ENCODE data around the gene CCDC12. TPM values are rescaled to one million over a fixed set of nuclear protein-coding genes. Genes with fewer than 3 reads are reported as not detected.

CCDC12 gene
- total RNA-seq, 4 donors from 2014 or later: 14.3 to 52.2 (median 42.0) TPM

DNA sequence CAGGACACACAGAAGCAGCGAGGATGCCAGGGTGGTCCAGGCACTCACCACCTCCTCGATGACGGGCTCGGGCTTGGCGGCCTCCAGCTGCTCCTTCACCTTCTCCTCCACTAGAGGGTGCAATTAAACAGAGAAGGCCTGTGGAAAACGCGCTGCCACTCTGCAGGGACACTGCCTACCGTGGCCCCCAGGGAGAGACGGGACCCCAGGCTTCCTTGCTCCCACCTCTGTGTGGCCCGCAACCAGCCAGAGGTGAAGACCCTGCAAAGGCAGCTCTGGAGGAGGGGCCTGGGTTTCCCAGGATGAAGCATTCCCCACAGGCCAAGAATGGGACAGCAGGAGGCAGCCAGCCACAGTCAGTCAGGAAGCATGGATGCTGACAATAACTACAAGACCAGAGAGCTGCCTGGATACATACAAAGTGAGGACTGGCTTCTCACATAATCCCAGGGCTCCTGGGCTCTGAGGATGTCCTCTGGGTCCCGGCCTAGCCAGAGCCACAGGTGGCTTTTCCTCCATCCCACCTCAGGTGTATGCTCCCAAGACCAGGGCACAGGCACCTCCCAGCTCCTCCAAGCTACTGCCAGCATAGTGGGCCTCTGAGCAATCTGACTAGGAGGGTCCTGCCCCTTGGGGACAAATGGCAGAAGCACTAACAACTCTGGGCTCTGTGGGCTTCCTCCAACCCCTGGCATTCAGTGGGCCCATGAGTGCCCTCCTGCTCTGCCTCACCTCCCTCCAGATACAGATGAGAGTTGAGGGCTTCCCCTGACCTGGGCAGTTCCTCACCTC, 52.8 kb downstream of the CCDC12 start:
- TF ChIP-seq, protein P1, sequence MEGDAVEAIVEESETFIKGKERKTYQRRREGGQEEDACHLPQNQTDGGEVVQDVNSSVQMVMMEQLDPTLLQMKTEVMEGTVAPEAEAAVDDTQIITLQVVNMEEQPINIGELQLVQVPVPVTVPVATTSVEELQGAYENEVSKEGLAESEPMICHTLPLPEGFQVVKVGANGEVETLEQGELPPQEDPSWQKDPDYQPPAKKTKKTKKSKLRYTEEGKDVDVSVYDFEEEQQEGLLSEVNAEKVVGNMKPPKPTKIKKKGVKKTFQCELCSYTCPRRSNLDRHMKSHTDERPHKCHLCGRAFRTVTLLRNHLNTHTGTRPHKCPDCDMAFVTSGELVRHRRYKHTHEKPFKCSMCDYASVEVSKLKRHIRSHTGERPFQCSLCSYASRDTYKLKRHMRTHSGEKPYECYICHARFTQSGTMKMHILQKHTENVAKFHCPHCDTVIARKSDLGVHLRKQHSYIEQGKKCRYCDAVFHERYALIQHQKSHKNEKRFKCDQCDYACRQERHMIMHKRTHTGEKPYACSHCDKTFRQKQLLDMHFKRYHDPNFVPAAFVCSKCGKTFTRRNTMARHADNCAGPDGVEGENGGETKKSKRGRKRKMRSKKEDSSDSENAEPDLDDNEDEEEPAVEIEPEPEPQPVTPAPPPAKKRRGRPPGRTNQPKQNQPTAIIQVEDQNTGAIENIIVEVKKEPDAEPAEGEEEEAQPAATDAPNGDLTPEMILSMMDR (IDR thresholded peaks at IDR 0.05): peak in 3 of 4 experiments; percentile 65 to 81 (median 67)
- TF ChIP-seq POLR2A (IDR thresholded peaks at IDR 0.05): no peak
- 43% methylated on average over 5 of the region's 11 CpGs; no CpG with 5 or more reads in 1 of the 2 donors for WGBS, 2 donors (ENCODE audit: low coverage in 1 of 2)

DNA sequence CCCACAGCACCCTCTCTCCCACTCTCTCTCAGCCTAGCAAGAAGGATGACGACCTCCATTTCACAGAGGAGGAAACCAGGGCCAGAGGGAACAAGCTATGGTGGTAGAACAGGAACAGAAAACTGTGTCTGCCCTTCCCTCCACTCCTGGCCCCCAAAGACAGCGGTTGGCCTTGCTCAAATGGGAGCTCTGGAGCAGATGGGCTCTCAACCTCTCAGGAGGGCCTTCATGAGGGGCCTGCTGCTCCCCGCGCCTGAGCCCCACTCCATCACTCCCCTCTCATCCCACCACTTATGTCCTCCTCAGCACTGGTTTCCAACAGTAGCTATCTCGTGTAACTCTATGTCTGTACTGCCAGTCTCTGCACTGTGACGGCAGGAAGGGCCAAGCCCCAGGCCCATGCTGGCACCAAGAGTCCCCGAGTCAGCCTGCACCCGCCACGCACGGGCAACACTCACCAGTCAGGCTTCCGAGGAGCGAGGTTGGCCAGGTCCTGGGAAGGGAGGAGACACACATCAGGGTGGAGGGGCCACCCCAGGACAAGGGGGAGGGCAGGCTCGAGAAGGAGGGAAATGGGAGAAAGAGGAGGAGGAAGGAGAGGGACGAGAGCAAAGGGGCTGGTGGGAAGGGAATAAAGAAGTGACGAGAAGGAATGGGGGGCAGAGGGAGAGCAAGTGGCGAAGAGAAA, 53.5 kb downstream of the CCDC12 start:
- ATAC-seq: no peak
- H3K4me1 ChIP-seq: peaks cover 0 to 52% (median 22%) of the 10 kb centered on the region in 3 donors
- no peak overlapping the region for H3K27ac ChIP-seq
- H3K4me3 ChIP-seq: no peak overlapping the region
- TF ChIP-seq POLR2AphosphoS5 (IDR thresholded peaks at IDR 0.05) (no peak), EP300 (IDR thresholded peaks at IDR 0.05) (no peak), POLR2A (IDR thresholded peaks at IDR 0.05) (no peak)
- TF ChIP-seq, protein P1 (IDR thresholded peaks at IDR 0.05): no peak
- H3K27me3 ChIP-seq: no peaks in the 10 kb centered on the region
- 79 to 80% methylated on average over 1 to 5 of the region's 16 CpGs for WGBS, 2 donors (ENCODE audit: low coverage in 1 of 2)
- H3K36me3 ChIP-seq: peaks cover 0 to 97% of the 10 kb centered on the region in 2 donors
- no peaks in the 10 kb centered on the region for H3K9me3 ChIP-seq

More for the DNA sequence above, 52.8 kb downstream of the CCDC12 start:
- peak; percentile 42 for ATAC-seq
- Histone ChIP-seq H3K27ac (no peak overlapping the region), H3K27me3 (no peaks in the 10 kb centered on the region), H3K36me3 (peaks cover 0 to 90% of the 10 kb centered on the region in 2 donors), H3K4me3 (no peak overlapping the region), H3K4me1 (peaks cover 0 to 59% (median 26%) of the 10 kb centered on the region in 3 donors), H3K9me3 (no peaks in the 10 kb centered on the region)

DNA sequence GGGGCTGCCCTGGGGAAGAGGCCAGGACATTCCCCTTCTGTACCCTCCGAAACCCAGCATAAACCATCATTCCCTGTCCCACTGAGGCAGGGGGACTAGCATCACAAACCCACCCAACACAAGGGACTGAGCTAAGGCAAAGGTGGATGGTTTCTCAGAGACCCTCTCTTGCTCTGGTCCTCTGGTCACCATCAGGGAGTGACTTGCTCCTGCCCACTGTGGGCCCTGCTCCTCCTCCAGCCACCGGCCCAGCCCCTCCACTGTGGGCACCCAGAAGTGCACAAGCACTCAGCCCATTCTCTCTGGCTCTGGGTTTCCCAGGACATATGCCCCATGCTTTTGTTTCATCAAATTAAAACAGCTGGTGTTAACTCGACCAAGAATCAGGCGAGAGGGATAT, 54.1 kb downstream of the CCDC12 start:
- H3K36me3 ChIP-seq: peaks cover 0 to 97% of the 10 kb centered on the region in 2 donors

DNA sequence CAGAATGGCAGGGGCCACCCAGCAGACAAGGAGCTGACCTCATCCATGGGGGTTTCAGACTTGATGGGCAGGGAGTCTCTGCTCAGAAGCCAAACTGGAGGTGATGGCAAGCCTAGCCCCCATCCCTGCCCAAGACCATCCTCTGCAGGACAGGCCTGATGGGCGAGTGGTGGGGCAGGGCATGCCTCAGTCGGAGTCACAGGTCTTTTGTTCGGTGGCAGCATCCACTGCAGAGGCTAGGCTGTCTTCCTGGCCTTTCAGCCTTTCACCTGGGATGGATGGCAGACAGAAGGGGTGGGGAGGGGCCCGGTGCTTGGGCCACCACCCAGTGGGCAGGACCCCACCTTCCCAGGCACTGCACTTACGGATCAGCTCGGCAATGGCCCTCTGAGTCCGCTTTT, 54.7 kb downstream of the CCDC12 start:
- Histone ChIP-seq H3K27me3 (no peaks in the 10 kb centered on the region), H3K27ac (no peak overlapping the region), H3K36me3 (peaks cover 0 to 99% of the 10 kb centered on the region in 2 donors), H3K4me3 (no peak overlapping the region), H3K4me1 (peaks cover 0 to 41% (median 11%) of the 10 kb centered on the region in 3 donors), H3K9me3 (no peaks in the 10 kb centered on the region)
- ATAC-seq: no peak
- TF ChIP-seq POLR2AphosphoS5 (IDR thresholded peaks at IDR 0.05) (no peak), POLR2A (IDR thresholded peaks at IDR 0.05) (no peak), EP300 (IDR thresholded peaks at IDR 0.05) (no peak)
- TF ChIP-seq, protein P1 (IDR thresholded peaks at IDR 0.05): no peak
- no CpG with 5 or more reads among the region's 7 CpGs for WGBS, 2 donors (ENCODE audit: low coverage in 1 of 2)

More for the DNA sequence above, 54.1 kb downstream of the CCDC12 start:
- WGBS, 2 donors (ENCODE audit: low coverage in 1 of 2): 100% methylated on average over 1 of the region's 4 CpGs; no CpG with 5 or more reads in 1 of the 2 donors
- ATAC-seq: no peak
- H3K4me1 ChIP-seq: peaks cover 0 to 46% (median 17%) of the 10 kb centered on the region in 3 donors
- no peak overlapping the region for H3K27ac ChIP-seq
- H3K4me3 ChIP-seq: no peak overlapping the region
- no peaks in the 10 kb centered on the region for H3K9me3 ChIP-seq
- H3K27me3 ChIP-seq: no peaks in the 10 kb centered on the region
- no peak for TF ChIP-seq POLR2A (IDR thresholded peaks at IDR 0.05)

DNA sequence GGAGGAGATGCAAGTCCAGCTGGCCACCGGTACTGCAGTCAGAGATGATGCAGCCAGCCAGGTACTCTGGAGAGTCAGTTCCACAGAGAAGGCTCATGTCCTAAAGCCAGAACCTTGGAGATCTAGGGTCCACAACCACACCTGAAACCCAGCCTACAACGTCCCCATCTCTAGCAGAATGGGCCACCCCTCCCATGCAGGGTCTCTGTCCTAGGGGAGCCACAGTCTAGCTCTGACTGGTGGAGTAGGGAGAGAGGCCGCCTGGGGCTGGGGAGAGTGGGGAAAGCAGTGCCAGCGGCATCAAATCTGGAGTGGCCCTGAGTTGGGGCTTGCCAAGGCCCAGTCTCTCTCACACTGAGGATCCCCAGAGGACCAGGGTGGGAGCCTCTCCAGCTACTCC, 55.5 kb downstream of the CCDC12 start:
- Histone ChIP-seq H3K4me1 (peaks cover 0 to 32% (median 3%) of the 10 kb centered on the region in 3 donors), H3K9me3 (no peaks in the 10 kb centered on the region), H3K36me3 (peaks cover 0 to 97% of the 10 kb centered on the region in 2 donors), H3K27ac (no peak overlapping the region), H3K4me3 (no peak overlapping the region), H3K27me3 (no peaks in the 10 kb centered on the region)
- no peak for ATAC-seq
- TF ChIP-seq, protein P1 (IDR thresholded peaks at IDR 0.05): no peak
- TF ChIP-seq POLR2AphosphoS5 (IDR thresholded peaks at IDR 0.05): no peak
- TF ChIP-seq EP300 (IDR thresholded peaks at IDR 0.05): no peak
- TF ChIP-seq POLR2A (IDR thresholded peaks at IDR 0.05): no peak
- 83 to 100% methylated on average over 1 of the region's 4 CpGs for WGBS, 2 donors (ENCODE audit: low coverage in 1 of 2)

Measured in gastroesophageal sphincter (tissue), 4 donors.